NCI-H2227 treated with DMSO at 0.1 percent for 48 hours (cell line): ENCODE measurements around the gene AGBL1.

Experiments
- DNase-seq: peaks from one replicate; lab custom pipeline; 2025; lab: John Stamatoyannopoulos, UW

Gene AGBL1

GRCh38 chr15:86079508-86080266 lies at the start of gene AGBL1:
Gene AGBL1 (plus strand): TSS chr15:86079871.
- DNase-seq = no peak

GRCh38 chr15:86034904-86035303 lies 44.8 kb upstream of the AGBL1 start:
- no peak for DNase-seq

- DNase-seq = no peak
These were observed 43.4 kb upstream of the AGBL1 start for GRCh38 chr15:86036243-86036642.

- DNase-seq = no peak
These were observed 41.2 kb upstream of the AGBL1 start for GRCh38 chr15:86038491-86038890.

GRCh38 chr15:86040356-86041033 lies 39.2 kb upstream of the AGBL1 start:
- no peak for DNase-seq

GRCh38 chr15:86041399-86041798 lies 38.3 kb upstream of the AGBL1 start:
- DNase-seq = no peak

- DNase-seq = no peak
These were observed 37.4 kb upstream of the AGBL1 start for GRCh38 chr15:86042226-86042625.

GRCh38 chr15:86044981-86045380 lies 34.7 kb upstream of the AGBL1 start:
- DNase-seq = no peak

- DNase-seq = no peak
These were observed 25.3 kb upstream of the AGBL1 start for GRCh38 chr15:86054338-86054737.

- peak; percentile 9 for DNase-seq
These were observed 24.0 kb upstream of the AGBL1 start for GRCh38 chr15:86055688-86056087.

GRCh38 chr15:86059851-86060250 lies 19.8 kb upstream of the AGBL1 start:
- DNase-seq = no peak

- DNase-seq = no peak
These were observed 19.0 kb upstream of the AGBL1 start for GRCh38 chr15:86060674-86061073.

GRCh38 chr15:86061581-86061980 lies 18.1 kb upstream of the AGBL1 start:
- DNase-seq = no peak

- no peak for DNase-seq
These were observed 16.9 kb upstream of the AGBL1 start for GRCh38 chr15:86062646-86063243.

GRCh38 chr15:86063356-86064095 lies 16.1 kb upstream of the AGBL1 start:
- DNase-seq = no peak

- no peak for DNase-seq
These were observed 15.3 kb upstream of the AGBL1 start for GRCh38 chr15:86064326-86064725.

- no peak for DNase-seq
These were observed 13.4 kb upstream of the AGBL1 start for GRCh38 chr15:86066174-86066834.

GRCh38 chr15:86073281-86073680 lies 6.4 kb upstream of the AGBL1 start:
- DNase-seq = no peak

- DNase-seq = no peak
These were observed 3.2 kb upstream of the AGBL1 start for GRCh38 chr15:86076468-86076867.

- no peak for DNase-seq
These were observed 2.6 kb upstream of the AGBL1 start for GRCh38 chr15:86077070-86077469.

GRCh38 chr15:86080302-86080701 lies 631 bp downstream of the AGBL1 start:
- DNase-seq = no peak
